T follicular helper cell (primary cell): ENCODE data around the gene SGCA.
A peak's percentile ranks its signal among the peaks of the same experiment; 100 is the strongest.

ENCODE experiments used
- DNase-seq: peaks from one replicate; pipeline ENCODE4 v3.0.0-alpha.2; 2020; ENCODE audit warnings: low read depth
- total RNA-seq, 2 experiments: gene quantifications; one replicate each; lab custom pipeline; 2026; lab: John Stamatoyannopoulos, UW

The SGCA gene
- 0 to 0.12 reads per million in 2 experiments for total RNA-seq

GRCh38 chr17:50165867-50166517, at the start of gene SGCA:
SGCA (plus strand) TSS chr17:50166005; CDS start chr17:50166041, 36 bp downstream.
- DNase-seq: no peak

- DNase-seq: peak; percentile 47
These were observed 48.4 kb upstream of the SGCA start for GRCh38 chr17:50117202-50118051.

DNA sequence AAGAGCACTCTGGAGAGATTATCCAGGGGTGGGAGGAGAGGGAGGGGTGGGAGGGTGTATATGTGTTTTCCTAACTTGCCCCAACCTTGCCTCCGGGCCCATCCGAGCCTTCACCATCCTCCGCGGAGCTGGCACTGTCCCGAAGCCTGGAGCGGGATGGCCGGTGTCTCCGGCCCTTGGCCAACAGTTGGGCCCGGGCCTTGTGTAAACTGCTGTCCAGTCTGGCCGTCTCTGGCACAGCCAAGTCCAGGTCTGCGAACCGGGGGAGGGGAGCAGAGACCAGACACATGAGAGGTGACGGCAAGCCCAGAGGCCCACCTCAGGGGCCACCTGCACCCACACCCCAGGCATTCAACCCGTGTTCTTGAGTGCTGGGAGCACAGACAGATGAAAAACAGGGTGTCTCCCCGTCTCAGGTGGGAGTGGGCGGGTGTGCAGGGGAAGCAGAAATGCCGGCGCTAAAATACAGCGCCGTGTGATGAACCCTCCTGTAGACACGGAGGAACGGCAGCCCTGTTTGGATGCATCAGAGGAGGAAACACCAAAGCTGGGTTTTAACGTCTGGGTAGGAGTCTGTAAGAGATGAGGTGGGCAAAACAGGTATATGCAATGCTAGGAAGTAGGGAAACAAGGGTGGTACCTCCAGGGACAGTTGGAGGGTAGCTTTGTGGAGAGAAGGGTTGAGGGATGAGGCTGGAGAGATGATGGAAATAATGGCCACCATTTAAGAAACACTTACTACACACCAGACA, 47.6 kb upstream of the SGCA start:
- no peak for DNase-seq

DNA sequence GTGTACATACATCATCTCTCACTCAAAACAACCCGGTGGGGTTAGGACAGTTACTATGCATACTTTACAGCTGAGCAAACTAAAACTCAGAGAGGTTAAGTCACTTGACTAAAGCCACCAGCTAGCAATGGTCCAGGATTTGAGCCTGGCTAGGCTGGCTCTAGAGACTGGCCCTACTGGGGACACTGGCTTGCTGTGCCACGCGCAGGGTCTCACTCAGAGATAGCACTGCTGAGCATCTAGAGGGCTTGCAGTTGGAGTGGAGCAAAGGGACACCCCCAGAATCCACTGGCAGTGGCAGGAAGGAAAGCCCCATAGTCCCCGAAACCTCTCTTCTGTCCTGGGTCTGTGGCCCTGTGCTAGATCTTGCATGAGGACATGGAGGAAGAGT, 47.0 kb upstream of the SGCA start:
- DNase-seq: no peak

DNA sequence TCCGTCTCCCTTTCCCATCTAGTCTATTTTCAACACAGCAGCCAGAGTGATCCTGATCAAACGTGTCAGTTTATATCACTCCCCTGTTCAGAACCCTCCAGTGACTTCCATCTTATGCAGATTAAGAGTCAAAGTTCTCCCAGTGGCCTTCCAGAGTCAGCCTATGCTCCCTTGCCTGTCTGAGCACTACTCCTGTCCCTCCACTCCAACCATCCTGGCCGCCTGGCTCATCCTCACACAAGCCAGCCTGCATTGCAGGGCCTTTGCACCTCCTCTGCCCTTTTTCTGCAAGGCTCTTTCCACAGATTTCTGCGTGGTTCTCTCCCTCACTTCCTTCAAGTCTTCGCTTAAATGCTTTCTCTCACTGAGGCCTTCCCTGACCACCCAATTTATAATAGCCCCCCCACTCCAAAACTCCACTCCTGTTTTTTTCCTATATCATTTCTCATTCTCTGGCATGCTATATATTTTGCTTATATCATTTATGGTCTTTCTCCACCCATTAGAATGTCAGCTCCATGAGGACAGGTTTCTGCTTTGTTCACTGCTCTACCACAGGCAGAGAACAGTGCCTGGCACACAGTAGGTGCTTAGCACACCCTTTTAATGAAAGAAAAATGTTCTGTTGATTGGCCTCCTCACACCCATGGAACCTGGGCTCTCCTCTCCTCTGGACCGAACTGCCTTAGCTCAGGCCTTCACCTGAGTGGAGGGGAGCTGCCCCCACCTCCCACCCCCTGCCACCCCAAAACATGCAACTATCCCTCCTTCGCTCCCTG, 45.1 kb upstream of the SGCA start:
- DNase-seq: no peak

DNA sequence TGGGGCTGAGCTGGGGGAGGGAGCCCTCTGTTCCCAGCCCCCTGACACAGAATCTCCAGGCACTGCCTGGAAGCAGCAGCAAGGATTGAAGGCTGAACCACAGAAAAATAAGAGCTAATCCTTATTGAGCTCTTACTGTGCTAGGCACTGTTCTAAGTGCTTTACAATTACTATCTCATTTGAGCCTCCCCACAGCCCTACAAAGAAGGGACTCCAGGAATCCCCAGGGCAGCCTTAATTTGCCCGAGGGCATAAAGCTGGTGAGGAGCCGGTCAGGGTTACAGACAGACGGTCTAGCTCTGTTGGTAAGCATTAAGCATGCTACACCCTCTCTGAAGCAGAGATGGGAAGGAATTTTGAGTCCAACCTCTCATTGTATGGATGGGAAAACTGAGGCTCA, 42.9 kb upstream of the SGCA start:
- no peak for DNase-seq

GRCh38 chr17:50123649-50124349, 42.0 kb upstream of the SGCA start:
- no peak for DNase-seq

GRCh38 chr17:50125420-50125997, 40.3 kb upstream of the SGCA start:
- no peak for DNase-seq

- DNase-seq: no peak
These were observed 38.0 kb upstream of the SGCA start for GRCh38 chr17:50127697-50128361.

DNA sequence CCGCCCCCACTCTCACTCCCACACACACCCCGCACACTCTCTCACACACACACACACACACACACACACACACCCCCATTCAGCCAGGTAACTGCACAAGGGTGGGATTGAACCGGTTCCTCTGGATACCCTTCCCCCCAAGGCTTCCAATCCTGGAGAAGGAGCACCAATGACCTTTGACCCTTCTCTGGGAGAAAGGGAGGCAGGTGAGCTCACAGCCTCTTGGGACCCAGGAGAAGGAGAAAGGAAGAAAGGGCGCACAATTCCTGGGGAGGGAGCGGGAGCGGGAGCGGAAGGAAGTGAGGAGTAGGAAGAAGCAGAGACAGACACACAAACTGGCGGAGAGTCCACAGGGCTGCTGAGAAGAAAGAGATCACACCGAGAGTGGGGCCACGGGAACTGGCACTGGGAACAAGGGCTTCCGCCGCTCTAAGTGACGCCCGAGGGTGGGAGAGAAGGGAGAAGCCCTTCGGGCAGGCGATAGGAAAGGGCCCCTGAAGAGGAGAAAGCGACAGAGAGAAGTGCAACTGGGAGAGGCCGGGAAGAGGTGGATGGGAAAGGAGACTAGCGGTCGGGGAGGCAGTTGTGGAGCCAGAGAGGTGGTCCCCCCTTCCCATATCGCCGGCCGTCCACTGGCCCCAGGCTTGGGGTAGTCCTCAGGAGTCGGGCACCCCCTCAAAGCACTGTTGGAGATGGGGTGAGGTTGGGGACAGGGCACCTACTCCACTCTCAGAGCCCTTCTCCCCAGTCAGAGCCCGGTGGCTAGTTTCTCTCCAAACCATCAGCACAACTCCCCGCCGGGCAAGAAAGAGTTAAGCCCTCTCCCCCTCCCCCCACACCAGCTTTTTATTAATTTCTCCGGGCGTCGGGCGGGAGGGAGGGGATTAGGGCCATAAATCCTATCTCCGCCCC, 37.1 kb upstream of the SGCA start:
- no peak for DNase-seq

GRCh38 chr17:50129353-50129727, 36.5 kb upstream of the SGCA start:
- no peak for DNase-seq

GRCh38 chr17:50129728-50130558, 35.9 kb upstream of the SGCA start, which contains the start of gene SAMD14:
SAMD14 (minus strand) TSS chr17:50130160; CDS start chr17:50124959, 5,201 bp downstream.
- DNase-seq: peak; percentile 29

DNA sequence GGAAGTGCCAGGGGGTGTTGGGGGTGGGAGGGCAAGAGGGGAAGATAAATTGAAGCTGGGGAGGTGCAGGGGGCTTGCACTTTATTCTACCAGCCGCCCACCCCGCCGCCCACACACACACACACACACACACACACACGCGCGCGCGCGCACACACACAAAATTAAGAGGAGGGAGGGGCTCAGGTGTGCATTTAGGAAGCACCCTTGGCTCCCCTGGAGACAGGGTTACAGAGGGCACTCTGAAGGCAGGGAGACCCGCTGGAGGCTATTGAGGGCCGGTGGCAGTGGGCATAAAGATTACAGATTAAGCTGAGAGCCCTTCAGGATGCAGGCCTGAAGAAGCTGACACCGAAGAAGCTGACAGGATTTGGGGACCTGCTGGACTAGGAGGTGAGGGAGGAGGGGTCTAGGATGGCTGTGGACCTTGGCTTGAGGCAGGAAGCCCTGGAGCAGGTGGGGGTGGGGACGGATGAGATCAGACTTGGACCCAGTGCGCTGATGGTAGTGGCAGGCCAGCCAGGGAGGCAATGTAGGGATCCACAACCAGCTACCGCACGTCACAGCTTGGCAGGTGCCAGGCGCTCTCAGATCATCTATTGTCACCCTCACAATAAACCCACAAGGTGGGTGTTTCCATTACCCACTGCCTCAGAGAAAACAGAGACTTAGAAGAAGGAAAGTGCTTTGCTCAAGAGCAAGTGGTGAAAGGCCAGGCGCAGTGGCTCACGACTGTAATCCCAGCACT, 35.1 kb upstream of the SGCA start:
- DNase-seq: no peak

GRCh38 chr17:50132104-50132794, 33.6 kb upstream of the SGCA start:
- DNase-seq: no peak

GRCh38 chr17:50133028-50133768, 32.6 kb upstream of the SGCA start:
- DNase-seq: no peak

DNA sequence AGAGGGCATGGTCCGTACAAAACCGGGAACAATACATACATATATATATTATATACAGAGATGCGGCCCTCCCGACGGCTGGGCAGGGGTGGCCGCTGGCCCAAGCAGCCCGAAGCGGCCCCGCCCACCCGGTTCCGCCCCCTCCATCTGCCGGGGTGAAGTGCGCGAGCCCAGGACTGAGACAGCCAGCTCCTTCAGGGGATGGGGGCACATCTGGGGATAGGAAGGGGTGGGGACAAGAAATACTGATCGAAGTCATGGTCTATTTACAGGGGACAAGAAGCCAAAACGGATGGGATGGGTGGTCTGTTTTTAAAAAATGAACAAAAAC, 32.1 kb upstream of the SGCA start:
- no peak for DNase-seq
